HEK293 (cell line): ENCODE measurements around the gene CASS4.

Experiments used
- CTCF ChIA-PET: fragments of 350-600 bp; formaldehyde crosslinking; extraction: SDS; loops from one replicate; lab custom pipeline; 2021; ENCODE audit warnings: antibody characterized with exemption; lab: Yijun Ruan, JAX
- POLR2A ChIA-PET: fragments of 300-600 bp; formaldehyde crosslinking; extraction: SDS; loops from one replicate; lab custom pipeline; 2020; ENCODE audit warnings: antibody characterized with exemption, inconsistent platforms; lab: Yijun Ruan, JAX
- H3K27ac ChIP-seq: fragments of 200-500 bp; sonication (Bioruptor generic); 2 replicates; pipeline ENCODE4 v1.5.1; 2014; ENCODE audit warnings: low read depth, low read length, control low read depth, inconsistent platforms; ENCODE audit errors: extremely low read depth
- H3K36me3 ChIP-seq, 2 experiments: fragments of 200-500 bp in 1 of 2; sonication (Bioruptor generic) in 1 of 2; 1 replicate in 1 of 2; 2 replicates in 1 of 2; pipeline ENCODE4 v1.5.1; 2014 to 2017; ENCODE audit warnings: inconsistent platforms in 2 of 2, low read length in 2 of 2; ENCODE audit not compliant: control insufficient read depth in 2 of 2, insufficient read depth in 1 of 2
- H3K4me1 ChIP-seq: fragments of 200-500 bp; sonication (Bioruptor generic); 2 replicates; pipeline ENCODE4 v1.5.1; 2014; ENCODE audit warnings: mild to moderate bottlenecking, low read length, inconsistent platforms; ENCODE audit not compliant: control insufficient read depth, insufficient read depth
- H3K4me3 ChIP-seq: 2 replicates; pipeline ENCODE4 v1.5.1; 2011; ENCODE audit warnings: low read depth, mild to moderate bottlenecking, control low read depth, low read length, moderate library complexity
- H3K9me3 ChIP-seq: fragments of 200-500 bp; sonication (Bioruptor generic); 2 replicates; pipeline ENCODE4 v1.5.1; 2014; ENCODE audit warnings: low read depth, low read length, inconsistent platforms; ENCODE audit not compliant: control insufficient read depth, insufficient read depth
- GLI4 ChIP-seq: fragments of 450-650 bp; formaldehyde crosslinking; IDR thresholded peaks from 2 replicates; pipeline ENCODE4 v1.5.1; 2016; ENCODE audit warnings: missing biosample characterization, missing genetic modification characterization
- GLIS1 ChIP-seq: fragments of 450-650 bp; formaldehyde crosslinking; IDR thresholded peaks from 2 replicates; pipeline ENCODE4 v1.5.1; 2016; ENCODE audit warnings: missing biosample characterization, missing genetic modification characterization
- HOXD13 ChIP-seq: sonication (generic); formaldehyde crosslinking; IDR thresholded peaks from 2 replicates; pipeline ENCODE4 v1.8.0; 2022; ENCODE audit warnings: missing genetic modification reagents, borderline replicate concordance
- KLF16 ChIP-seq: fragments of 450-650 bp; formaldehyde crosslinking; IDR thresholded peaks from 2 replicates; pipeline ENCODE4 v1.5.1; 2017; ENCODE audit warnings: missing biosample characterization, missing genetic modification characterization
- MYNN ChIP-seq: fragments of 450-650 bp; formaldehyde crosslinking; IDR thresholded peaks from 2 replicates; pipeline ENCODE4 v1.5.1; 2016; ENCODE audit warnings: missing biosample characterization, missing genetic modification characterization, borderline replicate concordance
- OVOL3 ChIP-seq: fragments of 450-650 bp; formaldehyde crosslinking; IDR thresholded peaks from 2 replicates; pipeline ENCODE4 v1.5.1; 2016; ENCODE audit warnings: missing biosample characterization, missing genetic modification characterization
- PRDM1 ChIP-seq: fragments of 450-650 bp; formaldehyde crosslinking; IDR thresholded peaks from 2 replicates; pipeline ENCODE4; 2016; ENCODE audit warnings: missing biosample characterization, missing genetic modification characterization
- SCRT1 ChIP-seq: fragments of 450-650 bp; formaldehyde crosslinking; IDR thresholded peaks from 2 replicates; pipeline ENCODE4 v1.5.1; 2016; ENCODE audit warnings: missing biosample characterization, missing genetic modification characterization, borderline replicate concordance
- SCRT2 ChIP-seq: fragments of 450-650 bp; formaldehyde crosslinking; IDR thresholded peaks from 2 replicates; pipeline ENCODE4 v1.5.1; 2016; ENCODE audit warnings: missing biosample characterization, missing genetic modification characterization
- WT1 ChIP-seq: fragments of 450-650 bp; formaldehyde crosslinking; IDR thresholded peaks from 2 replicates; pipeline ENCODE4 v1.5.1; 2016; ENCODE audit warnings: missing biosample characterization, missing genetic modification characterization
- YY2 ChIP-seq: fragments of 450-650 bp; formaldehyde crosslinking; IDR thresholded peaks from 2 replicates; pipeline ENCODE4 v1.5.1; 2016; ENCODE audit warnings: missing biosample characterization, missing genetic modification characterization
- ZNF121 ChIP-seq: fragments of 450-650 bp; formaldehyde crosslinking; IDR thresholded peaks from 2 replicates; pipeline ENCODE4 v1.5.1; 2016; ENCODE audit warnings: missing biosample characterization, missing genetic modification characterization
- ZNF132 ChIP-seq: fragments of 450-650 bp; formaldehyde crosslinking; IDR thresholded peaks from 2 replicates; pipeline ENCODE4 v1.5.1; 2017; ENCODE audit warnings: missing biosample characterization, missing genetic modification characterization, borderline replicate concordance
- ZNF155 ChIP-seq: fragments of 450-650 bp; formaldehyde crosslinking; IDR thresholded peaks from 2 replicates; pipeline ENCODE4 v1.5.1; 2016; ENCODE audit warnings: missing biosample characterization, missing genetic modification characterization
- ZNF16 ChIP-seq: fragments of 450-650 bp; formaldehyde crosslinking; IDR thresholded peaks from 2 replicates; pipeline ENCODE4 v1.5.1; 2016; ENCODE audit warnings: low read depth, missing biosample characterization, missing genetic modification characterization
- ZNF169 ChIP-seq: fragments of 450-650 bp; formaldehyde crosslinking; IDR thresholded peaks from 2 replicates; pipeline ENCODE4 v1.5.1; 2016; ENCODE audit warnings: missing biosample characterization, missing genetic modification characterization
- ZNF214 ChIP-seq: fragments of 450-650 bp; formaldehyde crosslinking; IDR thresholded peaks from 2 replicates; pipeline ENCODE4 v1.5.1; 2017; ENCODE audit warnings: missing biosample characterization, mild to moderate bottlenecking, missing genetic modification characterization, borderline replicate concordance
- ZNF350 ChIP-seq: fragments of 450-650 bp; formaldehyde crosslinking; IDR thresholded peaks from 2 replicates; pipeline ENCODE4 v1.5.0; 2017; ENCODE audit warnings: missing biosample characterization, mild to moderate bottlenecking, missing genetic modification characterization
- ZNF416 ChIP-seq: fragments of 450-650 bp; formaldehyde crosslinking; IDR thresholded peaks from 2 replicates; pipeline ENCODE4 v1.5.1; 2016; ENCODE audit warnings: missing biosample characterization, missing genetic modification characterization
- ZNF423 ChIP-seq: fragments of 450-650 bp; formaldehyde crosslinking; IDR thresholded peaks from 2 replicates; pipeline ENCODE4 v1.5.1; 2016; ENCODE audit warnings: missing biosample characterization, missing genetic modification characterization
- ZNF530 ChIP-seq: fragments of 450-650 bp; formaldehyde crosslinking; IDR thresholded peaks from 2 replicates; pipeline ENCODE4 v1.5.1; 2016; ENCODE audit warnings: low read depth, missing biosample characterization, missing genetic modification characterization
- ZNF571 ChIP-seq: fragments of 450-650 bp; formaldehyde crosslinking; IDR thresholded peaks from 2 replicates; pipeline ENCODE4 v1.5.0; 2017; ENCODE audit warnings: missing biosample characterization, missing genetic modification characterization
- ZNF596 ChIP-seq: fragments of 450-650 bp; IDR thresholded peaks from 2 replicates; pipeline ENCODE4 v1.5.0; 2018; ENCODE audit warnings: missing biosample characterization, mild to moderate bottlenecking, missing genetic modification characterization, moderate library complexity
- ZNF658 ChIP-seq: fragments of 450-650 bp; formaldehyde crosslinking; IDR thresholded peaks from 2 replicates; pipeline ENCODE4; 2016; ENCODE audit warnings: missing biosample characterization, missing genetic modification characterization
- ZNF701 ChIP-seq: fragments of 450-650 bp; formaldehyde crosslinking; IDR thresholded peaks from 2 replicates; pipeline ENCODE4 v1.5.1; 2016; ENCODE audit warnings: missing biosample characterization, missing genetic modification characterization
- ZNF830 ChIP-seq: fragments of 450-650 bp; IDR thresholded peaks from 2 replicates; pipeline ENCODE4 v1.5.0; 2018; ENCODE audit warnings: missing biosample characterization, missing genetic modification characterization, low read depth, mild to moderate bottlenecking, moderate library complexity
- ZNF837 ChIP-seq: fragments of 450-650 bp; formaldehyde crosslinking; IDR thresholded peaks from 2 replicates; pipeline ENCODE4 v1.5.1; 2016; ENCODE audit warnings: missing biosample characterization, missing genetic modification characterization
- ZXDB ChIP-seq: fragments of 450-650 bp; formaldehyde crosslinking; IDR thresholded peaks from 2 replicates; pipeline ENCODE4 v1.5.1; 2016; ENCODE audit warnings: missing biosample characterization, missing genetic modification characterization
- TF ChIP-seq, protein P1 (sequence below): fragments of 450-650 bp; formaldehyde crosslinking; IDR thresholded peaks from 2 replicates; pipeline ENCODE4 v1.5.1; 2016; ENCODE audit warnings: missing biosample characterization, missing genetic modification characterization
- TF ChIP-seq, protein P2 (sequence below): fragments of 450-650 bp; formaldehyde crosslinking; optimal IDR thresholded peaks from 2 replicates; pipeline ENCODE3; 2016; ENCODE audit warnings: missing biosample characterization, mild to moderate bottlenecking, missing genetic modification characterization
- TF ChIP-seq, protein P3 (sequence below): fragments of 450-650 bp; formaldehyde crosslinking; IDR thresholded peaks from 2 replicates; pipeline ENCODE4 v1.5.1; 2017; ENCODE audit warnings: missing biosample characterization, missing genetic modification characterization
- TF ChIP-seq, protein P4 (sequence below): fragments of 450-650 bp; formaldehyde crosslinking; IDR thresholded peaks from 2 replicates; pipeline ENCODE4 v1.5.1; 2016; ENCODE audit warnings: missing biosample characterization, missing genetic modification characterization

Gene CASS4

DNA sequence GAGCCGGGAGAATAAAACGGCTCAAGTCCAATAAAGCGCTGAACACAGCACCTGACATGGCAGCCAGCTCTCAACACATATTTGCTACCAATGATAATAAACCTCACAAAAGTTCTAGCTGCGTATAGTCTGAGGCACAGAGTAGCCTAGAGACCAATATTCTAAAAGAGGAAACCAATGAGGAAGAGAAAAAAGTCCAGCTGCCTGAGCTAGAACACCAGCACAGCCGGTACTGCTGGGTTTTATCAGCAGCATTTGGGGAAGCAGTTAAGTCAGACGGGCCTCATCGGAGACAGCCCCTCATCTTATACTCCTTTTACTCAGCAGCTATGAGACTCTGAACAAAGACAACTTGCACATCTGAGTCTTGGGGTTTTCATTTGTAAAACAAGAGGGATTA is 53.9 kb downstream of the CASS4 start:
- no peaks in the 10 kb centered on the region for H3K9me3 ChIP-seq
- no peak overlapping the region for H3K4me3 ChIP-seq
- TF ChIP-seq ZNF658 (no peak), ZNF701 (tag by site-specific recombination) (no peak), ZXDB (no peak), ZNF571 (tag by site-specific recombination) (no peak), ZNF16 (no peak), HOXD13 (CRISPR knock-in tag) (no peak), ZNF596 (tag by site-specific recombination) (no peak), YY2 (tag by site-specific recombination) (no peak), MYNN (tag by site-specific recombination) (no peak), PRDM1 (tag by site-specific recombination) (no peak), ZNF169 (no peak)
- TF ChIP-seq, protein P1, sequence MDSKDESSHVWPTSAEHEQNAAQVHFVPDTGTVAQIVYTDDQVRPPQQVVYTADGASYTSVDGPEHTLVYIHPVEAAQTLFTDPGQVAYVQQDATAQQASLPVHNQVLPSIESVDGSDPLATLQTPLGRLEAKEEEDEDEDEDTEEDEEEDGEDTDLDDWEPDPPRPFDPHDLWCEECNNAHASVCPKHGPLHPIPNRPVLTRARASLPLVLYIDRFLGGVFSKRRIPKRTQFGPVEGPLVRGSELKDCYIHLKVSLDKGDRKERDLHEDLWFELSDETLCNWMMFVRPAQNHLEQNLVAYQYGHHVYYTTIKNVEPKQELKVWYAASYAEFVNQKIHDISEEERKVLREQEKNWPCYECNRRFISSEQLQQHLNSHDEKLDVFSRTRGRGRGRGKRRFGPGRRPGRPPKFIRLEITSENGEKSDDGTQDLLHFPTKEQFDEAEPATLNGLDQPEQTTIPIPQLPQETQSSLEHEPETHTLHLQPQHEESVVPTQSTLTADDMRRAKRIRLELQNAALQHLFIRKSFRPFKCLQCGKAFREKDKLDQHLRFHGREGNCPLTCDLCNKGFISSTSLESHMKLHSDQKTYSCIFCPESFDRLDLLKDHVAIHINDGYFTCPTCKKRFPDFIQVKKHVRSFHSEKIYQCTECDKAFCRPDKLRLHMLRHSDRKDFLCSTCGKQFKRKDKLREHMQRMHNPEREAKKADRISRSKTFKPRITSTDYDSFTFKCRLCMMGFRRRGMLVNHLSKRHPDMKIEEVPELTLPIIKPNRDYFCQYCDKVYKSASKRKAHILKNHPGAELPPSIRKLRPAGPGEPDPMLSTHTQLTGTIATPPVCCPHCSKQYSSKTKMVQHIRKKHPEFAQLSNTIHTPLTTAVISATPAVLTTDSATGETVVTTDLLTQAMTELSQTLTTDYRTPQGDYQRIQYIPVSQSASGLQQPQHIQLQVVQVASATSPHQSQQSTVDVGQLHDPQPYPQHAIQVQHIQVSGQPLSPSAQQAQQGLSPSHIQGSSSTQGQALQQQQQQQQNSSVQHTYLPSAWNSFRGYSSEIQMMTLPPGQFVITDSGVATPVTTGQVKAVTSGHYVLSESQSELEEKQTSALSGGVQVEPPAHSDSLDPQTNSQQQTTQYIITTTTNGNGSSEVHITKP (tag by site-specific recombination) = no peak
- TF ChIP-seq, protein P2, sequence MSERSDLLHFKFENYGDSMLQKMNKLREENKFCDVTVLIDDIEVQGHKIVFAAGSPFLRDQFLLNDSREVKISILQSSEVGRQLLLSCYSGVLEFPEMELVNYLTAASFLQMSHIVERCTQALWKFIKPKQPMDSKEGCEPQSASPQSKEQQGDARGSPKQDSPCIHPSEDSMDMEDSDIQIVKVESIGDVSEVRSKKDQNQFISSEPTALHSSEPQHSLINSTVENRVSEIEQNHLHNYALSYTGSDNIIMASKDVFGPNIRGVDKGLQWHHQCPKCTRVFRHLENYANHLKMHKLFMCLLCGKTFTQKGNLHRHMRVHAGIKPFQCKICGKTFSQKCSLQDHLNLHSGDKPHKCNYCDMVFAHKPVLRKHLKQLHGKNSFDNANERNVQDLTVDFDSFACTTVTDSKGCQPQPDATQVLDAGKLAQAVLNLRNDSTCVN (tag by site-specific recombination) = no peak
- TF ChIP-seq, protein P3, sequence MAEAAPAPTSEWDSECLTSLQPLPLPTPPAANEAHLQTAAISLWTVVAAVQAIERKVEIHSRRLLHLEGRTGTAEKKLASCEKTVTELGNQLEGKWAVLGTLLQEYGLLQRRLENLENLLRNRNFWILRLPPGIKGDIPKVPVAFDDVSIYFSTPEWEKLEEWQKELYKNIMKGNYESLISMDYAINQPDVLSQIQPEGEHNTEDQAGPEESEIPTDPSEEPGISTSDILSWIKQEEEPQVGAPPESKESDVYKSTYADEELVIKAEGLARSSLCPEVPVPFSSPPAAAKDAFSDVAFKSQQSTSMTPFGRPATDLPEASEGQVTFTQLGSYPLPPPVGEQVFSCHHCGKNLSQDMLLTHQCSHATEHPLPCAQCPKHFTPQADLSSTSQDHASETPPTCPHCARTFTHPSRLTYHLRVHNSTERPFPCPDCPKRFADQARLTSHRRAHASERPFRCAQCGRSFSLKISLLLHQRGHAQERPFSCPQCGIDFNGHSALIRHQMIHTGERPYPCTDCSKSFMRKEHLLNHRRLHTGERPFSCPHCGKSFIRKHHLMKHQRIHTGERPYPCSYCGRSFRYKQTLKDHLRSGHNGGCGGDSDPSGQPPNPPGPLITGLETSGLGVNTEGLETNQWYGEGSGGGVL (tag by site-specific recombination) = no peak
- ChIA-PET POLR2A (no interaction called here), CTCF (no interaction called here)
- H3K27ac ChIP-seq = no peak overlapping the region
- H3K36me3 ChIP-seq = peaks cover 0 to 11% of the 10 kb centered on the region in 2 experiments; a peak in 1 of 3 replicates
- H3K4me1 ChIP-seq = no peaks in the 10 kb centered on the region

DNA sequence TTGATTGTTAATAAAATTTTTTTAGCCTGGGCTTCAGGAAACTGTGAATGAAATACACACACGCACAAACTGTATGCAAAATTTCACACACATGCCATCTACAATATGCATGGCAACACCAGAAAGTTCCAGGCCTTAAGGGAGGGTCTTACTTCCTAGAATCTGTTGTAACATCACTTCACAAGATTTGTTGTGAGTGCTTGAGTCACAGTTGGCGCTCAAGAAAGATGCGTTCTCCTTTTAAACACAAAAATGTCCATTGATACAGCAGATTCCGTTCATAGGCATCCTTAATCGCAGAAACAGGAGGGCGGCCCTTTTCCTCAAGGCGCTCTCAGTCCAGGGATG is 55.9 kb downstream of the CASS4 start:
- Histone ChIP-seq H3K27ac (no peak overlapping the region), H3K4me3 (peak overlapping the region; percentile 98), H3K9me3 (no peaks in the 10 kb centered on the region), H3K4me1 (no peaks in the 10 kb centered on the region), H3K36me3 (peaks cover 2 to 15% of the 10 kb centered on the region in 2 experiments; a peak in 2 of 3 replicates)
- TF ChIP-seq ZNF837 (tag by site-specific recombination) (no peak), ZNF214 (tag by site-specific recombination) (no peak), SCRT2 (tag by site-specific recombination) (no peak), WT1 (tag by site-specific recombination) (no peak), ZNF416 (tag by site-specific recombination) (no peak), ZNF132 (tag by site-specific recombination) (no peak), ZNF155 (tag by site-specific recombination) (no peak), ZNF530 (tag by site-specific recombination) (no peak), GLIS1 (tag by site-specific recombination) (no peak), ZNF121 (tag by site-specific recombination) (no peak), SCRT1 (tag by site-specific recombination) (no peak), ZNF830 (tag by site-specific recombination) (no peak), ZNF423 (tag by site-specific recombination) (no peak), KLF16 (tag by site-specific recombination) (no peak), ZNF350 (tag by site-specific recombination) (no peak), OVOL3 (tag by site-specific recombination) (no peak), GLI4 (tag by site-specific recombination) (no peak)
- TF ChIP-seq, protein P4, sequence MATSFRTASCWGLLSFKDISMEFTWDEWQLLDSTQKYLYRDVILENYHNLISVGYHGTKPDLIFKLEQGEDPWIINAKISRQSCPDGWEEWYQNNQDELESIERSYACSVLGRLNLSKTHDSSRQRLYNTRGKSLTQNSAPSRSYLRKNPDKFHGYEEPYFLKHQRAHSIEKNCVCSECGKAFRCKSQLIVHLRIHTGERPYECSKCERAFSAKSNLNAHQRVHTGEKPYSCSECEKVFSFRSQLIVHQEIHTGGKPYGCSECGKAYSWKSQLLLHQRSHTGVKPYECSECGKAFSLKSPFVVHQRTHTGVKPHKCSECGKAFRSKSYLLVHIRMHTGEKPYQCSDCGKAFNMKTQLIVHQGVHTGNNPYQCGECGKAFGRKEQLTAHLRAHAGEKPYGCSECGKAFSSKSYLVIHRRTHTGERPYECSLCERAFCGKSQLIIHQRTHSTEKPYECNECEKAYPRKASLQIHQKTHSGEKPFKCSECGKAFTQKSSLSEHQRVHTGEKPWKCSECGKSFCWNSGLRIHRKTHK (tag by site-specific recombination) = no peak
- POLR2A ChIA-PET = interaction anchor here (1.0 kb wide), 1 partner anchor 76 kb away, joined by 4 read pairs; the partner anchor contains the start of genes AURKA and CSTF1
- CTCF ChIA-PET = no interaction called here
